Lower lobe of right lung (tissue), 2 donors: ENCODE data around the gene IPO4. TPM values are rescaled to one million over a fixed set of nuclear protein-coding genes. Genes with fewer than 3 reads are reported as not detected.

Experiments
- ATAC-seq, 2 donors: fragments of 200-7000 bp; cut with Tn5 transposase; one replicate each; pipeline ENCODE4 v1.9.1; 2020 to 2022; ENCODE audit warnings: mild to moderate bottlenecking in 2 of 2, moderate library complexity in 2 of 2
- DNase-seq: peaks from one replicate; pipeline ENCODE4 v3.0.0-alpha.2; 2020
- H3K27ac ChIP-seq: fragments of 200-600 bp; one replicate; pipeline ENCODE4 v1.8.0; 2022
- H3K27me3 ChIP-seq: fragments of 200-600 bp; one replicate; pipeline ENCODE4 v1.8.0; 2022; ENCODE audit warnings: low read depth
- H3K36me3 ChIP-seq: fragments of 200-600 bp; one replicate; pipeline ENCODE4 v1.8.0; 2022; ENCODE audit warnings: mild to moderate bottlenecking
- H3K4me1 ChIP-seq: fragments of 200-600 bp; one replicate; pipeline ENCODE4 v1.8.0; 2022
- H3K4me3 ChIP-seq: fragments of 200-600 bp; one replicate; pipeline ENCODE4 v1.8.0; 2022; ENCODE audit warnings: mild to moderate bottlenecking
- H3K9me3 ChIP-seq: fragments of 200-600 bp; one replicate; pipeline ENCODE4 v1.8.0; 2022
- CTCF ChIP-seq: fragments of 200-600 bp; IDR thresholded peaks from one replicate; pipeline ENCODE4 v1.8.0; 2022; ENCODE audit warnings: antibody characterized with exemption, mild to moderate bottlenecking
- intact Hi-C: fragments of 100-400 bp; cut with DNase I; formaldehyde crosslinking; loops from one replicate; pipeline ENCODE4 v1.11.0; 2022
- total RNA-seq: library from RNA; stranded (reverse); fragmentation: NEBNext Ultra II Directional; extraction: Animal tissue kit (Norgen Biotek cat#: 25700); gene quantifications from one replicate; pipeline ENCODE4 v1.2.1, GENCODE V29; 2021
- donor health status: DM: no; HTN: yes; CAD: no; lungs with severe emphysema.

Gene IPO4
- total RNA-seq, 1 donor from 2014 or later, result 18.3 TPM

- no peak for TF ChIP-seq CTCF
- intact Hi-C loops, result no loop called here
- Histone ChIP-seq H3K27ac (peak overlapping the region; percentile 98), H3K4me1 (peaks cover 28% of the 10 kb centered on the region), H3K27me3 (no peaks in the 10 kb centered on the region), H3K36me3 (peaks cover 33% of the 10 kb centered on the region), H3K4me3 (peak overlapping the region; percentile 81), H3K9me3 (no peaks in the 10 kb centered on the region)
- ATAC-seq (peak; percentile 29 to 38), DNase-seq (no peak)
These were observed 7.7 kb upstream of the IPO4 start for GRCh38 chr14:24196071-24197055.

DNA sequence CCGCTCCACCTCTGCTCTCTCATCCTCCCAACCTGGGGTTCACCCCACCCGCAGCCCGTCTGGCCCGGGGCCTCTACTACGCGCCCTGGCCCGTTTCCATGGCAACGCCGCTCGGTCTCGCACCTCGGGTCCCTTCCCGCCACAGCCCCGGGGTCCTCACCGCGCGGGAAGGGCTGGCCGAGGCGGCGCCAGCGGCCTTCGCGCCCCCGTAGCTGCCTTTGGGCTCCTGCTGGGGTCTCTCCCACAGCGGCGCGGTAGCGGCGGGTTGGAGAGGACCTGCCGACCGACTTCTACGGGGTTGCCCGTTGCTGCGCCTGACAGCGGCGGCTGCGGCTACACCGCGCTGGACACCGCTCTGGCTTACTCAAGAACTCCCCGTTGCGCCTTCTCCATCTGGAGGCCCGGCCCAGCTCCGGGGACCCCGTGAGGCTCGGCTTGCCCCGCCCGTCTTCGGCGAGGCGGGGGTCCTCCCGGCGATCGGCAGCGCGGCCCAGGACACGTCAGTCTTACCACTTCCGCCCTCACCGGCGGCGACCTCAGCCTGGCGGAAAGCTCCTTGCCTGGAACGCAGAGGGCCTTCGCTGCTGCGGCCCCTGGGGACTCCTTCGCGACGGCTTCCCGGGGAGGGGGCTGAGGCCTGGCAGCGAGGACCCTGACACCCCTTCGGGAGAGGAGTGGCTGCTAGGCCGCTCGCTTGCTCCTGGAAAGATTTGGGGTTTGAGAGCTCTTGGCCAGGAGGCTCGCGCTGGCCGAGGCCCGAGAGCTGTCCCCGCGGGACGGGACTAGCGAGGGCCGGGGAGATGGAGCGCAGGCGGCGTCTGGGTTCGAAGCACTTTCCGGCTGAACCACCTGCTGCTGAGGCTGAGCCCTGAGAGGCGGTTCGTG is 6.8 kb upstream of the IPO4 start, which contains the start of gene TM9SF1:
Gene TM9SF1, minus strand, starts transcription at position 256 of the 885 bp plus-strand sequence. CDS start 422 bp downstream, outside the sequence.
- intact Hi-C loops, result no loop called here
- peaks cover 28% of the 10 kb centered on the region for H3K4me1 ChIP-seq

GRCh38 chr14:24194873-24195185 is 6.2 kb upstream of the IPO4 start:
- no peak for TF ChIP-seq CTCF
- Histone ChIP-seq H3K27ac (peak overlapping the region; percentile 98), H3K4me1 (peaks cover 28% of the 10 kb centered on the region), H3K9me3 (no peaks in the 10 kb centered on the region), H3K4me3 (peak overlapping the region; percentile 81), H3K36me3 (peaks cover 39% of the 10 kb centered on the region), H3K27me3 (no peaks in the 10 kb centered on the region)
- DNase-seq (no peak), ATAC-seq (peak in 1 of 2 donors; percentile 0)
- intact Hi-C loops, result no loop called here

More for the DNA sequence above, 6.8 kb upstream of the IPO4 start, which contains the start of gene TM9SF1:
- Histone ChIP-seq H3K36me3 (peaks cover 33% of the 10 kb centered on the region), H3K27ac (peak within 1 kb of the TSS; percentile 98), H3K27me3 (no peaks in the 10 kb centered on the region), H3K4me3 (peak within 1 kb of the TSS; percentile 81), H3K9me3 (no peaks in the 10 kb centered on the region)
- ATAC-seq (peak; percentile 96 to 98), DNase-seq (peak; percentile 94)
- no peak for TF ChIP-seq CTCF

DNA sequence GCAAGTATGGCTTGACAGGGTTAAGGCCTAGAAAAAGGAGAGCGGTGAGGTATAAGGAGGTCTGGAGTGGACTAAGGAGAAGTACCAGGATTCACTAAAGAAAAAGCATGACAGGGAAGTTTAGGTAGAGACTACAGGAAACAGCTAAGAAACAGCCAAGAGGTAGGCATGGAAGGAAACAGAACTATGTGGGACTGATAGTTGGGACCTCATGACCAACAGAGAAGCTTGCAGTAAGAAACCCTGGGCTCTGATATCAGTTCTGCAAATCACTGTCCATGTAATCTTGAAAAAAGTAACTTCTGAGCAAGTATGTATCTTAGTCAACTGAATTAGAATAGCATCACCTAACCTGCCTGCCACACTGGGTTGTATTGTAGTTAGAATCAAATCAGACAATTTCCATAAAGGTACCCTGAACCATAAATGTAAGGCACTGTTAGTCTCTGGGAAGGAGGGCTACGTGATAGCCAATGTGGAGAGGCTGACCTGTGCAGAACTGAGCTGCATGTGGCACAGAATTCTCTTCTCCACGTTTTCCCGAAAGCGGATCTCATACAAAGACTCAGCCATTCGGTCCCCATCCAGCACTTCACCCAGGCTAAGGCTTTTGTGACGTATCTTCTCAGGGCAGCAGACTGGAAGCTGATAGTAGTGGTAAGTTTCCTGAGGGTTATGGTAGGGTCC is 5.7 kb upstream of the IPO4 start:
- TF ChIP-seq CTCF, result no peak
- Histone ChIP-seq H3K4me3 (peak overlapping the region; percentile 81), H3K9me3 (no peaks in the 10 kb centered on the region), H3K4me1 (peaks cover 28% of the 10 kb centered on the region), H3K27ac (peak overlapping the region; percentile 98), H3K27me3 (no peaks in the 10 kb centered on the region), H3K36me3 (peaks cover 40% of the 10 kb centered on the region)
- intact Hi-C loops, result no loop called here
- ATAC-seq, result no peak
- DNase-seq, result no peak

DNA sequence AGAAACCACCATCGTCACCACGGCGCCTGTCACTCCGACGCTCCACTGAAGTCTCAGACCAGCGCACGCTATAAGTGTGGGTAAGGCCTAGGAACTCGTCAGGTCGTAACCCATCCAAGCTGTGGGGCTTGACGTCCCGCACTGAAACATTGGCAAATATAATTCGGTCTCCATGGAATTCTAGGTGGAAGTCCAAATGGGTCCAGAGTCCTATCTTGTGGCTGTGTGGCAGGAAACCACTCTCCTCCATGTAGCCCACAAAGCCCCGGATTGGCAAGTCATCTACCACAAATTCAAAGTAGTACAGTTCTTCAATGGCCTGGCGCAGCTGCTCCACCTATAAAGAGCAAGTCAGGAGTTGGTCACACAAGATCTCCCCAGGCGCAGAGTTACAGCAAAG is 4.3 kb upstream of the IPO4 start:
- TF ChIP-seq CTCF, result no peak
- Histone ChIP-seq H3K27me3 (no peaks in the 10 kb centered on the region), H3K4me1 (peaks cover 34% of the 10 kb centered on the region), H3K4me3 (no peak overlapping the region), H3K27ac (no peak overlapping the region), H3K36me3 (peaks cover 33% of the 10 kb centered on the region), H3K9me3 (no peaks in the 10 kb centered on the region)
- no peak for ATAC-seq
- no peak for DNase-seq
- intact Hi-C loops, result no loop called here
